ENCODE data around the gene SYT1.

DNA sequence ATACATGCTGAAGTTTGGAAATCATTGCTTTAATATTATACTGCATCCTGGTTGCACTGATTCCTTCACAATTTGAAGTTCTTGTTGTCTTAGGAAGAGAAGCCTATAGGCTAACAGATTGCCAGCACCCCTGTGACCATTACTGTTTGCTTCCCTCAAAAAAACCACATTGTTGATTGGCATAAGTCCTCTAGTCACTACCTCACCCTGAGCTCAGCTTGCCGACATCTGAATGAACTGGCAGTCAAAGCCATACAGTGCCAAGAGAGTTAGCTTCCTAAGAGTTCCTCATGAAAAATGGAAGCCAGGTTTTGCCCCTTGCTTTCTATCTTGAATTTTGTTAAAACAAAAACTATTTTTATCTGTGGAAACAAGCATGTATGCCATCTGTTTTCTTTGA, 276.1 kb downstream of the SYT1 start:
- no peak for TF ChIP-seq EZH2phosphoT487 (IDR thresholded peaks at IDR 0.05; ENCODE audit: borderline replicate concordance, low read depth, low read length)
- TF ChIP-seq, protein P1, sequence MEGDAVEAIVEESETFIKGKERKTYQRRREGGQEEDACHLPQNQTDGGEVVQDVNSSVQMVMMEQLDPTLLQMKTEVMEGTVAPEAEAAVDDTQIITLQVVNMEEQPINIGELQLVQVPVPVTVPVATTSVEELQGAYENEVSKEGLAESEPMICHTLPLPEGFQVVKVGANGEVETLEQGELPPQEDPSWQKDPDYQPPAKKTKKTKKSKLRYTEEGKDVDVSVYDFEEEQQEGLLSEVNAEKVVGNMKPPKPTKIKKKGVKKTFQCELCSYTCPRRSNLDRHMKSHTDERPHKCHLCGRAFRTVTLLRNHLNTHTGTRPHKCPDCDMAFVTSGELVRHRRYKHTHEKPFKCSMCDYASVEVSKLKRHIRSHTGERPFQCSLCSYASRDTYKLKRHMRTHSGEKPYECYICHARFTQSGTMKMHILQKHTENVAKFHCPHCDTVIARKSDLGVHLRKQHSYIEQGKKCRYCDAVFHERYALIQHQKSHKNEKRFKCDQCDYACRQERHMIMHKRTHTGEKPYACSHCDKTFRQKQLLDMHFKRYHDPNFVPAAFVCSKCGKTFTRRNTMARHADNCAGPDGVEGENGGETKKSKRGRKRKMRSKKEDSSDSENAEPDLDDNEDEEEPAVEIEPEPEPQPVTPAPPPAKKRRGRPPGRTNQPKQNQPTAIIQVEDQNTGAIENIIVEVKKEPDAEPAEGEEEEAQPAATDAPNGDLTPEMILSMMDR (conservative IDR thresholded peaks at IDR 0.05; ENCODE audit: low read length): no peak

Data from OCI-LY7 (cell line).